ENCODE measurements around the gene GRB2.
A peak's percentile ranks its signal among the peaks of the same experiment; 100 is the strongest.
"Not testable (repeated sequence)": the region's sequence is repeated elsewhere in the genome, so short reads cannot be mapped to it uniquely, and the experiment has no call there.

The GRB2 gene

DNA sequence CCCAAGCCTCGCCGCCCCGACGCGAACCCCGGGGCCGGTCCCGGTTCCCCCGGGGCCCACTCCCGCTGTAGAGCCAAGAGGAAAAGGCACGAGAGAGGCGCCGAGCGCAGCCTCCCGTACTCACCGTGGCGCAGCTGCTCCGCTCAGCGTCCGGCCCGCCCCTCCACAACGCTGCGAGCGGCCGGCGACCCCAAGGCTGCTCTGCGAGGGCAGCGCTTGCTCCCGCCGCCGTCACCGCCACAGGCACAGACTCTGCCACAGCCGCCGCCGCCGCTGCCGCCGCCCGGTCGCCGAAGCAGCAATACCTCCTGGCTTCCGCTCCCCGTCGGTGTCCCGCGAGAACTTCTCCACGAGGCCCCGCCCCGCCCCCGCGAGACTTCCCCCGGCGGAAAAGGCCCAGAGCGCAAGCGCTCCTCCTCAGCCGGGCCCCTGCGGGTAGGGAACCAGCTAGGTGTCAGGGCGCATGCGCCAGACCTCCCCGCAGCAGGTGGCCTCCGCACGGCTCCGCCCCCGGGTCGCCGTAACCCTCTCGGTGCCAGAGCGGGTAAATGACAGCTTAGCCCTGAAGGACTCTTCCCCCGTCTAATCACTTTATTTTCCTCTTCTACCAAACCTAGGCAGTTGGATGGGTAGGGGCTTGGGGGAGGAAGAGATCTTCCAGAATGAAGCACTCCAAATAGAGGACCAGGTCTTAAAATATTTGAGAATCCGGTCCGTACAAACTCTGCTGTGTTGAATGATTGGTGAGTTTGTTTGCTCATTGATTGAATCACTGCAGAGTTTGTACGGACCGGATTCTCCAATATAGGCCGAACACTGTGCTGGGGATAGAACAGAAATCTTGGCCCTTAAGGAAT lies at the start of gene GRB2:
TSS of gene GRB2 (minus strand) at position 314 of the 857 bp plus-strand sequence. CDS start 12,050 bp downstream, outside the sequence.
- DNase-seq, result peak; percentile 79 to 100 (median 96)

- not testable (repeated sequence) for DNase-seq
Observed at GRCh38 chr17:75454672-75455071, 49.2 kb upstream of the GRB2 start.

- no peak for DNase-seq
Observed at GRCh38 chr17:75454193-75454592, 48.7 kb upstream of the GRB2 start.

GRCh38 chr17:75450270-75450669 lies 44.8 kb upstream of the GRB2 start:
- DNase-seq, result no peak

- DNase-seq, result no peak
Observed at GRCh38 chr17:75447951-75448856, 42.7 kb upstream of the GRB2 start.

- not testable (repeated sequence) for DNase-seq
Observed at GRCh38 chr17:75445896-75446295, 40.4 kb upstream of the GRB2 start.

DNA sequence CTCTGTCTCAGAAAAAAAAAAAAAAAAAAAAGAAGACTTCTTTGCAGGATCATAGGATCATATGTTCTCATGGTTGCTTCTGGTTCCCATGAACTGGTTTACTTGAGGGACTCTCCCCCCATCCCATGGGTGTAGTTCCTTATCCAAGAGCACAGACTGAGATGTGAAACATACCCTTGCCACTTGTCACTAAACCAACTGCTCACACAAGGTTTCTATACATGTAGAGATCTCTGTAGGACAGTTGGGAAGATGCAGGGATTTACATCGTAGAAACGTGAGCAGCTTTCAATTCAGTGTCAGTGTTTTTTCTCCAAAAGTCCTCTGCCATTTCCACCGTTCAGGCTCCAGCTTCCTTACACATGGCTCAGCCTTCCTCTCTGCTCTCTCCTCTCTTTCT lies 39.8 kb upstream of the GRB2 start:
- DNase-seq, result no peak

GRCh38 chr17:75442168-75443103 lies 37.0 kb upstream of the GRB2 start:
- DNase-seq, result no peak

DNA sequence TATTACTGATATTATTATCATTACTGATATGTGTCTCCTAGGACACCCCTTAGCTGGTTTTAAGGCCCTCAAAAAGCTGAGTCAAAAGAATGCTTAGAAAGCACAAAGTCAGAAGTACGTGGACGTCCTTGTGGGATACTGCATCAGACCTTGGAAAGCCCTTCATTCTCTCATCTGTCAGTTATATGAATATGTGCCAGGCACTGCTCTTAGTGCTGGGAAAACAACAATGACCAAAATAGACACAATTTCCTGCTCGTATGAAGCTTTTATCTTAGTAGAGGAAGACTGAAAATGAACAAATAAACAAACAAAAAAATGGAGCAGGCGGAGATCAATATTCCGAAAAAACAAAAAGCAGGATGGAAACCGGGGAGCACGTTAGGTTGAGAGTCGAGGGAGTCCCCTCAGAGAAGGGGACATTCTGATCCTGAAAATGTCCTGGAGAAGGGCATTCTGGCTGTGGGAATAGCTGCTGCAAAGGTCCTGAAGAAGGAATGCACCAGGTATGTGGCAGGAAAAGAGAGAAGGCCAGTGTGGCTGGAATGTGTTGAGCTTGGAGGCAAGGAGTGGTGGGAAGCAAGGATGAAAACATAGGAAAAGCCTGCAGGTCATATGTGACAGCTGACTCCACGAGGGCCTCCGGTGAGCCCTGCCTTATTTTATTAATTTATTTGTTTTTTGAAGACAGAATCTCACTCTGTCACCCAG lies 35.4 kb upstream of the GRB2 start:
- DNase-seq, result no peak

- DNase-seq, result no peak
Observed at GRCh38 chr17:75439287-75439686, 33.8 kb upstream of the GRB2 start.

DNA sequence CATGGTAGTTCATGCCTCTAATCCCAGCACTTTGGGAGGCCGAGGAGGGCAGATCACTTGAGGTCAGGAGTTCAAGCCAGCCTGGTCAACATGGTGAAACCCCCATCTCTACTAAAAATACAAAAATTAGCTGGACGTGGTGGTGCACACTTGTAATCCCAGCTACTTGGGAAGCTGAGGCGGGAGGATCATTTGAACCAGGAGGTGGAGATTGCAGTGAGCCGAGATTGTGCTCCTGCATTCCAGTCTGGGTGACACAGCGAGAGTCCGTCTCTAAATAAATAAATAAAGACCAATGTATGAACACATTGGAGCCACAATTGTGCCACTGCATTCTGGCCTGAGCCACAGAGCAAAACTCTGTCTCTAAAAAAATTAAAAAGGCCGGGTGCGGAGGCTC lies 31.9 kb upstream of the GRB2 start:
- DNase-seq, result not testable (repeated sequence)

GRCh38 chr17:75434433-75434832 lies 29.0 kb upstream of the GRB2 start:
- not testable (repeated sequence) for DNase-seq

DNA sequence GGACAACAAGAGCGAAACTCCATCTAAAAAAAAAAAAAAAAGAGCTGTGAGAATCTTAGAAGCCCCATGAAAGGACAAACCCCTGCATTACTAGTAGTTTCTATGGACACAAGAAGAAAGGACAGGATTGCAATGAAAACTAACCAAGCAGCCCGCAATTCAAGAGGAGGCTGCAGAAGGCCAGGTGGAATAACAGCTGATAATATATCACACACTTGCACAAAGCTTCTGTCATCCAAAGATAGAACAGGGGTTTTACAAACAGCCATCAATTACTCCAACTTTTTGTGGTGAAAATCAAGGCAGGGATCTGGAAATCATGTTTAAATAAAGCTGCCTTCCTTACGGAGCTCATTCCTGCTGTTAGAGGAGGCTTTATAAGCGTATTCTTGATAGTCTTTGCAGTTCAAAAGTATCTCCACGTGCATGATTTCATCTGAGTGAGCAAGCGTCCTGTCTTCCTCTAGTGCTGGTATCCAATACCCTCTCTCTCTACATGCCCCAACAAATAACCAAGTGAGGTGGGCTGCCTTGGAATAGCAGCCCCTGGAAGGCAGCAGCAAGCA lies 27.8 kb upstream of the GRB2 start:
- DNase-seq, result no peak

DNA sequence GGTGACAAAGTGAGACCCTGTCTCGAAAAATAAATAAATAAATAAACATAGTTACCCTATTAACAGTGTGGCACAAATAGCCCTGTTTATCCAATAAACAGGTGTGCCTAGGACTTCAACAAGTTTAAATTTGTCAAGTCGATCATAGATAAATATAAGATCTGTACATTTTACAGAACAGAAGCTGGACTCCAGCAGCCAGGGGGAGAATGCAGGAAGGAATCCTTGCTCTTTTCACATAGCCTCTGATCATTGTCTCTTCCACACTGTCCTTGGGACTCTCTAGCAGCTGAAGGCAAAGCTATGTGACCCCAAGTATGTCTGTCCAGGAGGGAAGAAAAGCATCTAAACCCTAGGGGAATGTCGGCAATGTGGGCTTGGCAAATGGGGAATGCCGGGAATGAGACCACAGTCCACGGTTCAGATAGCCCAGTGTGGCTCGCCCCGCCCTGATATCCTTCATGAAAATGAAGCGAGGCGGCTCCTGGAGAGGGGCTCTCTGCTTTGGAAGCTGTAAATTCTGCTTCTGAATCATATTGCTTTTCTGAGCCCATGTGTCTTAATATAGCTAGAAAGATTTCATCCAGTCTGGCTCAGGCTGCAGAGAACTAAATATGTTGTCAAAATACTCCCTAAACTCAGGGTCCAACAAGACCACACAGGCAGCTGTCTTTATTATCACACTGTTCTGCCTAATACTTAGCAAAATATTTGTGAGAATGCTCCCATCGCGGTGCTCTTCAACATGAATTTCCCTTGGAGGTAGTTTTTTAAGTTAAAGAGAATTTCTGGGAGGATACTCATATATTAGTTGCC lies 24.9 kb upstream of the GRB2 start:
- DNase-seq, result peak in 3 of 56 donors; percentile 3 to 16 (median 11)

- peak in 12 of 56 donors; percentile 6 to 50 (median 32) for DNase-seq
Observed at GRCh38 chr17:75428543-75429469, 23.3 kb upstream of the GRB2 start.

- no peak for DNase-seq
Observed at GRCh38 chr17:75418531-75418930, 13.1 kb upstream of the GRB2 start.

DNA sequence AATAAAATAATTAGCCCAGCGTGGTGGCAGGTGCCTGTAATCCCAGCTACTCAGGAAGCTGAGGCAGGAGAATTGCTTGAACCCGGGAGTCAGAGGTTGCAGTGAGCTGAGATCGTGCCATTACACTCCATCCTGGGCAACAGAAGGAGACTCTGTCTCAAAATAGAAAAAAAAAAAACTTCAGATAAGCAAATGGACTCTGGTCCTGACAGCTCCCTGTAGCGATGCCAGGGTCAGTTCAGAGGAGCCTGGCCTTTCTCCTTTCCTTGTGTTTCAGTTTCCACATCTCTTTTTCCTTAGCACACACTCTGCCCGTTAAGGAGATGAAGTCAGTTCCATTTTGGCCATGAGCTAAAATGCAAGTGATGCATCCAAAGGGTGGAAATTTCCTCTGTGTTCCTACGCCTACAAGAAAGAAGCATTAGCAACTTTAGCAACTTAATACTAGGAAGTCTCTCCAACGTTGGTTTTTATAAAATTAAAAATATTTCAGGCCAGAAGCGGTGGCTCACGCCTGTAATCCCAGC lies 11.6 kb upstream of the GRB2 start:
- no peak for DNase-seq

- no peak for DNase-seq
Observed at GRCh38 chr17:75416006-75416405, 10.5 kb upstream of the GRB2 start.

Measured in amygdala (tissue), 56 donors.